HG03097 (cell line): ENCODE results near the gene NPDC1.

Experiments
- ATAC-seq: cut with Tn5 transposase; IDR thresholded peaks from one replicate; pipeline ENCODE4 v1.9.1; 2021; ENCODE audit not compliant: unreplicated experiment, low FRiP score

Gene NPDC1

DNA sequence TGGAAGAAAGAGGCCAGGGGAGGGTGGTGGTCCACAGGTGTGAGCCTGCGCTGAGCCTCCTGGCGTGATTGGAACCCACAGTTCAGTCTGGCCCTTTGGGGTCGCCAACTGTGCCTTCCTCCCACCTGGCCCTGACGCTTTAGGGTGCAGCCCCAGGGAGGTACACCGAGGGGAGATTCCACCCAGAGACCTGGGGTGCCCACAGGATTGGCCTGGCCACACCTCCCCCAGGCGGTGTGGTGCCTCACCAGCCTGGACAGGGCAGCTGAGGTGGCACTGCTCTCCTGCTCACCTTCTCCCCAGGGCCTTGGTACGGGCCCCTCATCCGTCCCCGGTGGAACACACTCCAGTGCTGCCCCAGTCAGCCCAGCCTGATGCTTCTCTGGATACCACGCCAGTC lies 48.6 kb downstream of the NPDC1 start:
- no peak for ATAC-seq

DNA sequence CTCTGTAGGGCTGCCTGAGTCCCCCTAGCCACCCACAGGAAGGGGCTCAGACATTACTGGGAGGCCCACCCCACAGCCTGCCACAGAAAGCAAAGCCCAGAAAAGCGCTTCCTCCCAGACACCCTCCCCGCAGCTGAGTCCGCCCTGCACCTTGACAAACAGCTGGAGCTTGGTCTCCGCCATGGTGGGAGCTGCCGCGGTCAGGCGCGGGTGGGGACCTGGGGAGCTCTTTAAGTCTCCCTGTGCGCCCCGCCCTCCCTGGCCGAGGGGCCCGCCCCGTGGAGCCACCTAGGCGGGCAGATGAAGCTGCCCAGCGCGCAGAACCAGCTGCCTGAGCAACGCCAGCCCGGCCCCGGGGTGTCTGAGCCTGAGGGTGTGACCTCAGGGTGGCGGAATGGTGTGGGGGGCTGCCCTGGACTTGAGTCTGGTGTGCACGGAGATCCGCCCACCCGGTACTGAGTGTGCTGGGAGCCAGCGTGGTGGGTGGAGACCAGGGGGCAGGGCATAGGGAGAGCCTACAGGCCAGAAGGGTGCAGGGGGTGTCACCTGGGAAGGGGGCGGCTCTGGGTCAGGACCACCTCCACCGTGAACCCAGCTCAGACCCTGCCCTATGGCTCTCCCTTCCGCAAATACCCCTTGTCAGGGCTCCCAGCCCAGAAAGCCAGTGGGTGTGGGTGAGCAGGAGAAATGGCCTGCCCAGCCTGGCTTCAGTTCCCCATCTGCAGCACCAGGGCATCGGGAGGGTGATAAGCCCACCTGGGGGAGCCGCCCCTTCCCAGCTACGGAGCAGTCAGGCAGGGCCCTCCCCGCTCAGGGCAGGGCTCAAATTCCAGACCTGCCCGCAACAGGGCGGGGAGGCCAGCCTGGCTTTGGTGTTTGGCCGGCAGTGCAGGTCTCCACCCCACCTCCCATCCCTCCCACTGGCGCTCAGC lies 49.4 kb downstream of the NPDC1 start, which contains the start of gene CLIC3:
Gene CLIC3, minus strand, starts transcription at position 208 of the 932 bp plus-strand sequence. Its CDS starts 25 bp downstream, at position 183.
- ATAC-seq = no peak

DNA sequence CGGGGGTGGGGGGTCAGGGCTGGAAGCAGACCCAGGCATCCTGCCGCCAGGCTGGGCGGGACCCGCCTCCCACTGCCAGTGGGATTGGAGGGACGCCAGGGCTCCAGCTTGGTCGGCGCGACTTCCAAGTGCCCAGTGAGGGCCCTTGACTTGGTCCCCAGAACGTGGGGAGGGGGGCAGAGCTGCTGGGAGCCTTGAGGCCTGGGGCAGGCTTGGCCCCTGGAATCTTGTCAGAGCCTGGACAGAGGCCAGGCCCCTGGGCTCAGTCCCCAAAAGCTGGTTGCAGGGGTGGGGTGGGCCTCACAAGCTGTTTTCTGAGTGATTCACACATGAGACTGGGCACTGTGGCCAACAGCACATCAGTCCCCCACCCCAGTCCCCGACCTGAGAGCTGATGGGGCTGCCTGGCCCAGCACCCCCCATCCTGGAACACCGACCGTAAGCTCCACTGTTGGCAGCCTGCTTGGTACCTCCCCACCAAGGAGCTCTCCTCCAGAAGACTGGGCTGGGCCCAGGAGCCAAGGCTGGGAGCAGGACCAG lies 50.1 kb downstream of the NPDC1 start:
- ATAC-seq = no peak

DNA sequence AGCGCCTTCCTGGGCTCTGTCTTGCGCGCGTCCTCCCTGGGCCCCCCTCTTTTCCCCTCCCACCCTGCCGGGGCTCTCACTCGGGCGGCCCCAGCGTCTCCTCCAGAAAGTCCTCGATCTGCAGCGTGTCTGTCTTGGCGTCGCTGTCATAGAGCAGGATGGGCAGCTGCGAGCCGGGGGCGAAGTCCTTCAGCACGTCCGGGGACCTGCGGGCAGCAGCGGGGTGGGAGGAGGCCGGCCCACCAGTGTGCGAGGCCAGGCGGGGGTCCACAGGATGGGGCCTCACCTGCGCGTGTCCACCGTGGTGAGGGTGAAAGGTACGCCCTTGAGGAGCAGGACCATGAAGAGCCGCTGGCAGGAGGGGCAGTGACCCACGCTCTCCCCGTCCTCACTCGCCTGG lies 50.6 kb downstream of the NPDC1 start:
- ATAC-seq = no peak

- ATAC-seq = no peak
Observed at GRCh38 chr9:136994888-136995230, 51.1 kb downstream of the NPDC1 start.

DNA sequence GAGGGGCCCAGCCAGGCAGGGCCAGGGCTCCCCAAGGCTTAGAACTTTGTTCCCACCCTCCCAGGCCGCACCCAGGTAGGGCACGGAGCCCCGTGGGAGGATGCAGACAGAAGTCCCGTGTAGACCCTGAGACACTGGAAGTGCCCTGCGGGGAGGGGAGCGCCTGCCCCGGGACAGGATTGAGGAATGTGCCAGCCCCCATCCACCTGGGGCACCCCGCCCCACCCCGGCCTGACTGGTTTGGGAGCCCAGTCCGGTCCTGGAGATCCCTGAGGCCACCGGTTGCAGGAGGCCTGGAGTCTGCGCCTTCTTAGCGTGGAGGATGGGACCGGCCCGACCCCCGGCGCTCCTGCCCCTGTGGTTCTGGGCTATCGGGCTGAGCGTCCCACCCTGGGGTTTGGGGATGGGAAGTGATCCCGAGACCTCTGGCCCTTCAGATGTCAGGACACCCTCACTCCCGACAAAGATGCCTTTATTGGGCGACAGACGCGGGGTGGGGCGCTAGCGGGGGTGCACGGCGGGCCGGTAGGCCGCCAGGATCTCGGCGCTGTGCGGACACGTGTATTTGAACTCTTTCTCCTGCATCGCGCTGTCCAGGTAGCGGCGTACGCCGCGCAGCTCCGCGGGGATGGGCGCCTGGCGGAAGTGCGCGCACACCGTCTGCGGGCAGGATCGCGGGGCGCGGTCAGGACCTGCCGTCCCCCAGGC lies 51.6 kb downstream of the NPDC1 start:
- no peak for ATAC-seq

DNA sequence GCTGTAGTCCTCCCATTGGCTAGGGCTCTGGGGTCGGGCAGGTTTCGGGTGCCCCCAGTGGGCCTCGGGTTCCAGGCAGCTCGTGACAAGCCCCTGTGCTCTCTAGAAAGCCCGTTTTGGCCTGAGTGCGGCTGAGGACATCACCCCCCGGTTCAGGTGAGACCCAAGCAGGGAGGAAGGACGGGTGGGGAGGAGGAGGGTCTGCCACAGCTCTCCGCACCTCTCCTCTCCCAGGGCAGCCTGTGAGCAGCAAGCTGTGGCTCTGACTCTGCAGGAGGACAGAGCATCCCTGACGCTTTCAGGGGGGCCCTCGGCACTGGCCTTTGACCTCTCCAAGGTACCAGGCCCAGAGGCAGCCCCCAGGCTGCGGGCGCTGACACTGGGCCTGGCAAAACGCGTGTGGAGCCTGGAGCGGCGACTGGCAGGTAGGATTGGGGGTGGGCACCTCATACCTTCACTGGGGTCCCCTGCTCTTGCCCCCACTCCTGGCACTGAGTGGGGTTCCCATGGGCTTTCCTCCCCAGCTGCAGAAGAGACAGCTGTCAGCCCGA lies 53.1 kb downstream of the NPDC1 start:
- no peak for ATAC-seq

GRCh38 chr9:136991993-136992818 lies 53.8 kb downstream of the NPDC1 start, which contains the start of gene PAXX:
Gene PAXX (plus strand): TSS chr9:136992422. CDS start chr9:136992444, 22 bp downstream.
- peak; percentile 65 for ATAC-seq

DNA sequence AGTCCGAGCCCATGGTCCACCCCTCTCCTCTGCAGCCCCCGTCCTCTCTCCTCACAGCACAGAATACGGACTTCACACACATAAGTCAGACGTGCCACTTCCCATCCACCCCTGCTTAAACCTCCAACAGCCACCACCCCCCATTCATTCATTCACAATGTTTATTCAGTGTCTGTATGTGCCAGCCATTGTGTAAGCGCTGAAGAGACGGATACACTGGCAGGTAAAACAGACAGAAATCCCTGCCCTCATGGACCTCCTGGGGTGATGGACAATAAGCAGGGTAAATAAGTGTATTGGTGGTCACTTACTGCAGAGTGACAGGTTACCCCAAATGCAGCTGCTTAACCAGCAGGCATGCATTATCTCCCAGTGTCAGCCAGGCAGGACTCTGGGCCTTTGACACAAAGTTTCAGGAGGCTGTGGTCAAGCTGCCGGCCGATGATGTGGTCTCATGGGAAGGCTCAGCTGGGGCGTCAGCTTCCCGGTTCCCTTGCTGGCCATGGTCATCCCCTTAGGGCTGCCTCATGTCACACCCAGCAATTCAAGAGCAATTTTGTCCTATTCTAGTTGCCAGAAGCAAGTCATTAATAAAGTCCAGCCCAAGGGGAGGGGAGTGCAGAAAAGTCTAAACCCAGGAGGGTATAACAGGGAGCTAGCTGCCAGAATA lies 55.6 kb downstream of the NPDC1 start:
- ATAC-seq = no peak
